Neural progenitor cell (in vitro differentiated cells): Measurements from ENCODE around the gene GMPPA. TPM values are rescaled to one million over a fixed set of nuclear protein-coding genes. Genes with fewer than 3 reads are reported as not detected.

Experiments
- DNase-seq: peaks from one replicate; pipeline ENCODE4 v3.0.0-alpha.2; 2016; ENCODE audit warnings: low spot score
- H2AFZ ChIP-seq: fragments of 200-600 bp; sonication (generic); replicated peaks from 2 replicates; pipeline ENCODE4 v1.6.1; 2016; ENCODE audit warnings: antibody characterized with exemption
- H3F3A ChIP-seq: fragments of 200-600 bp; sonication (generic); 2 replicates; pipeline ENCODE4 v1.6.1; 2016; ENCODE audit warnings: antibody characterized with exemption, low read depth
- H3K27ac ChIP-seq: fragments of 200-600 bp; sonication (generic); 2 replicates; pipeline ENCODE4 v1.5.1; 2016; ENCODE audit warnings: mild to moderate bottlenecking
- H3K27me3 ChIP-seq: fragments of 200-600 bp; sonication (generic); 2 replicates; pipeline ENCODE4 v1.6.1; 2016; ENCODE audit warnings: mild to moderate bottlenecking, moderate library complexity
- H3K36me3 ChIP-seq: fragments of 200-600 bp; sonication (generic); 2 replicates; pipeline ENCODE4 v1.5.1; 2016
- H3K4me1 ChIP-seq: fragments of 200-600 bp; sonication (generic); 2 replicates; pipeline ENCODE4 v1.6.1; 2016; ENCODE audit warnings: mixed run types
- H3K4me2 ChIP-seq: fragments of 200-600 bp; sonication (generic); 2 replicates; pipeline ENCODE4 v1.6.1; 2016
- H3K4me3 ChIP-seq: fragments of 200-600 bp; sonication (generic); 2 replicates; pipeline ENCODE4 v1.5.1; 2016
- H3K79me2 ChIP-seq: fragments of 200-600 bp; sonication (generic); 2 replicates; pipeline ENCODE4 v1.6.1; 2016; ENCODE audit warnings: low read depth
- H3K9ac ChIP-seq: fragments of 200-600 bp; sonication (generic); 2 replicates; pipeline ENCODE4 v1.6.1; 2016
- H3K9me3 ChIP-seq: fragments of 200-600 bp; sonication (generic); 2 replicates; pipeline ENCODE4 v1.5.1; 2016; ENCODE audit warnings: low read depth
- H4K20me1 ChIP-seq: fragments of 200-600 bp; sonication (generic); 2 replicates; pipeline ENCODE4 v1.6.1; 2016; ENCODE audit warnings: low read depth
- H3K27ac Mint-ChIP-seq: 3 replicates; pipeline ENCODE4 v1.8.0; 2021; ENCODE audit warnings: mixed read lengths
- H3K27me3 Mint-ChIP-seq: 2 replicates; pipeline ENCODE4 v1.8.0; 2022; ENCODE audit warnings: low read depth, mild to moderate bottlenecking, inconsistent platforms, moderate library complexity, mixed read lengths; ENCODE audit not compliant: insufficient read depth
- H3K36me3 Mint-ChIP-seq: 3 replicates; pipeline ENCODE4 v1.8.0; 2021; ENCODE audit warnings: mixed read lengths
- H3K4me1 Mint-ChIP-seq: 3 replicates; pipeline ENCODE4 v1.8.0; 2021; ENCODE audit warnings: mixed read lengths
- H3K4me3 Mint-ChIP-seq: 3 replicates; pipeline ENCODE4 v1.8.0; 2021; ENCODE audit warnings: mild to moderate bottlenecking, moderate library complexity, mixed read lengths
- H3K9me3 Mint-ChIP-seq: 3 replicates; pipeline ENCODE4 v1.8.0; 2020; ENCODE audit warnings: mixed read lengths
- EZH2 ChIP-seq: fragments of 200-600 bp; sonication (generic); IDR thresholded peaks from 2 replicates; pipeline ENCODE4 v1.6.1; 2017; ENCODE audit warnings: antibody characterized with exemption, mild to moderate bottlenecking, moderate library complexity
- EZH2phosphoT487 ChIP-seq: fragments of 200-600 bp; sonication (generic); IDR thresholded peaks from 2 replicates; pipeline ENCODE4 v1.6.1; 2017; ENCODE audit warnings: antibody characterized with exemption
- total RNA-seq: library from RNA; depleted of rRNA; stranded (reverse); fragments of >200 nt; gene quantifications from 2 replicates; pipeline ENCODE4 v1.2.3, GENCODE V29; 2015; ENCODE audit warnings: low replicate concordance
- TF ChIP-seq, protein P1 (sequence below): fragments of 200-600 bp; sonication (generic); IDR thresholded peaks from 2 replicates; pipeline ENCODE4 v1.5.1; 2017; ENCODE audit warnings: antibody characterized with exemption, mild to moderate bottlenecking

Gene GMPPA
- total RNA-seq, 1 donor from 2014 or later = 49.3 TPM

DNA sequence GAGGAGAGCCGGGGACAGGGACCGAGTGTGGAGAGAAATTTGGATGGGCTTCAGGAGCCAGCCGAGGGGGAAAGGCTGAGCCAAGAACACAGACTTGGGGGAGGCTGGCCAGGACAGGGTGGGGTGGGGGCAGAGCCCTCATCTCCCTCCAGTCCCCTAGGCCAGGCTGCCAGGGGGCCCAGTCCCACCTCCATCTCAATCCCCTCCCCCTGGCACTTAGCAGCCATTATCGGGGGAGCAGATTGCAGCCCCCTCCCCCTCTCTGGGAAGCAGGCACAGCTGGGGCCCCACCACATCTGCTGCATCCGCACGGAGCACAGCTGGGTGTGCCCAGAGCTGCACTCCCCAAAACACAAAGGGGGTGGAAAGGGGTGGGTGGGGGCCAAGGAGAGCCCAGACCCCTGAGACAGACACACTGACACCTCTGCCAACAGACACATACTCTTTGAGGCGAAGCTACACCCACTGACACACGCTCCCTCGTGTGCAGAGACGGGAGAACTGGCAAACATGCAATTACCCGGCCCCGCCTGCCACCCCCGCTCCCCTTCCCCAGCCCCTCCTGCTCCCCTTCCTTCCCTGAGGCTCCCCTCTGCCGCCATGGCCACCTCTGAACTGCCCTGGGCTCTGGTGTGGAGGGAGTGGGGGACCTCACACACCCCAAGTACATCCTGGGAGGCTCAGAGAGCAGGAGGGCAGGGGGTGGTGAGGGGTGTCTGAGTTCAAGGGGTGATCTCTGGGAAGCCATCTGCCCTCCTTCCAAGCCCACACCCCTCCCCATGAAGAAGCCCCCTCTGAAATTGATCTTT, 10.5 kb downstream of the GMPPA start:
- no peak overlapping the region for H2AFZ ChIP-seq
- peak overlapping the region; percentile 43 for H3K4me3 ChIP-seq
- peak overlapping the region; percentile 91 for H3K27ac Mint-ChIP-seq
- H3K9ac ChIP-seq = no peak overlapping the region
- peaks cover 50% of the 10 kb centered on the region for H3F3A ChIP-seq
- peaks cover 72% of the 10 kb centered on the region for H3K4me1 ChIP-seq
- H3K36me3 Mint-ChIP-seq = no peaks in the 10 kb centered on the region
- H3K4me2 ChIP-seq = peak overlapping the region; percentile 80
- no peak for DNase-seq
- H3K9me3 ChIP-seq = no peaks in the 10 kb centered on the region
- no peak overlapping the region for H3K27ac ChIP-seq
- H3K79me2 ChIP-seq = no peaks in the 10 kb centered on the region
- H3K27me3 Mint-ChIP-seq = peaks cover 22% of the 10 kb centered on the region
- H3K36me3 ChIP-seq = no peaks in the 10 kb centered on the region
- peak overlapping the region; percentile 84 for H3K4me3 Mint-ChIP-seq
- peaks cover 12% of the 10 kb centered on the region for H3K27me3 ChIP-seq
- no peak for TF ChIP-seq EZH2
- peaks cover 63% of the 10 kb centered on the region for H3K4me1 Mint-ChIP-seq
- H3K9me3 Mint-ChIP-seq = no peaks in the 10 kb centered on the region
- no peaks in the 10 kb centered on the region for H4K20me1 ChIP-seq

DNA sequence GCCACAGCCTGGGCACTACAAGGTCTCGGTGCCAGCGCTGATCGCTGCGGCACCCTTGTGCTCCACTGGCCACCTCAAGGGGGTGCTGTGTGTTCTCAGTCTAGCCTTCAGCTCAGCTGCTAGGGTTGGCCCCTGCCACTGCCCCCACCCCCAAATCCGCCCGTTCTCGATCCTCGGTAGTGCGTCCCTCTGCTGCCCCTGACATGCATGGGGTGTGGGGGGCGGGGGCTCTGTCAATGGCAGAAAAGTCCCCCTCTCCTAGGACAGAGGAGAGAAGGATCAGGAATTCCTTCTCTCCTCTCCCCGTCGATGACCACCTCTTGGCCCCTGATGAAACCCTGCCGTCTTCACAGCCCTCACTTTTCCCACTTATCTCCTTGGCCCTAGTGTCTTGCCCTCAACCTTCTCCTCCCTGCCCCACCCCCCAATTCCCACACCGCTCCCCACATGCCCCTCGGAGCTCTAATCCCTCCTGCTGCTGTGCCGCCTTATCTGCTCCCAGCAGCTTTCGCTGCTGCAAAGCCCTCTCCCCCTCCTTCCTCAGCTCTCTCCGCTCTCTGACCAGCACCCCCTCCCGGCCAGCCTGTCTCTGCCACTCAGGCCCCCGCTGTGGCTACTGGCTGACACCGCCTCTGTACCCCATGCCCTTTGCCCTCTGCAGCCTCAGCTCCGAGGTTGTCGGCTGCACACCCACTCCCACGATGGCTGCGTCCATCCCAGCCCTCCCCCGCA, 11.3 kb downstream of the GMPPA start:
- Mint-ChIP-seq H3K9me3 (no peaks in the 10 kb centered on the region), H3K27ac (peak overlapping the region; percentile 91), H3K36me3 (no peaks in the 10 kb centered on the region), H3K4me1 (peaks cover 65% of the 10 kb centered on the region), H3K27me3 (peaks cover 26% of the 10 kb centered on the region), H3K4me3 (peak overlapping the region; percentile 84)
- Histone ChIP-seq H2AFZ (no peak overlapping the region), H3K4me2 (peak overlapping the region; percentile 80), H3K9ac (no peak overlapping the region), H3K27me3 (peaks cover 20% of the 10 kb centered on the region), H3K36me3 (no peaks in the 10 kb centered on the region), H3K27ac (no peak overlapping the region), H3F3A (peaks cover 50% of the 10 kb centered on the region), H3K4me3 (peak overlapping the region; percentile 43), H3K79me2 (no peaks in the 10 kb centered on the region), H3K4me1 (peaks cover 78% of the 10 kb centered on the region), H3K9me3 (no peaks in the 10 kb centered on the region), H4K20me1 (no peaks in the 10 kb centered on the region)
- TF ChIP-seq, protein P1, sequence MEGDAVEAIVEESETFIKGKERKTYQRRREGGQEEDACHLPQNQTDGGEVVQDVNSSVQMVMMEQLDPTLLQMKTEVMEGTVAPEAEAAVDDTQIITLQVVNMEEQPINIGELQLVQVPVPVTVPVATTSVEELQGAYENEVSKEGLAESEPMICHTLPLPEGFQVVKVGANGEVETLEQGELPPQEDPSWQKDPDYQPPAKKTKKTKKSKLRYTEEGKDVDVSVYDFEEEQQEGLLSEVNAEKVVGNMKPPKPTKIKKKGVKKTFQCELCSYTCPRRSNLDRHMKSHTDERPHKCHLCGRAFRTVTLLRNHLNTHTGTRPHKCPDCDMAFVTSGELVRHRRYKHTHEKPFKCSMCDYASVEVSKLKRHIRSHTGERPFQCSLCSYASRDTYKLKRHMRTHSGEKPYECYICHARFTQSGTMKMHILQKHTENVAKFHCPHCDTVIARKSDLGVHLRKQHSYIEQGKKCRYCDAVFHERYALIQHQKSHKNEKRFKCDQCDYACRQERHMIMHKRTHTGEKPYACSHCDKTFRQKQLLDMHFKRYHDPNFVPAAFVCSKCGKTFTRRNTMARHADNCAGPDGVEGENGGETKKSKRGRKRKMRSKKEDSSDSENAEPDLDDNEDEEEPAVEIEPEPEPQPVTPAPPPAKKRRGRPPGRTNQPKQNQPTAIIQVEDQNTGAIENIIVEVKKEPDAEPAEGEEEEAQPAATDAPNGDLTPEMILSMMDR = peak; percentile 70
- no peak for TF ChIP-seq EZH2
- peak; percentile 88 for DNase-seq

DNA sequence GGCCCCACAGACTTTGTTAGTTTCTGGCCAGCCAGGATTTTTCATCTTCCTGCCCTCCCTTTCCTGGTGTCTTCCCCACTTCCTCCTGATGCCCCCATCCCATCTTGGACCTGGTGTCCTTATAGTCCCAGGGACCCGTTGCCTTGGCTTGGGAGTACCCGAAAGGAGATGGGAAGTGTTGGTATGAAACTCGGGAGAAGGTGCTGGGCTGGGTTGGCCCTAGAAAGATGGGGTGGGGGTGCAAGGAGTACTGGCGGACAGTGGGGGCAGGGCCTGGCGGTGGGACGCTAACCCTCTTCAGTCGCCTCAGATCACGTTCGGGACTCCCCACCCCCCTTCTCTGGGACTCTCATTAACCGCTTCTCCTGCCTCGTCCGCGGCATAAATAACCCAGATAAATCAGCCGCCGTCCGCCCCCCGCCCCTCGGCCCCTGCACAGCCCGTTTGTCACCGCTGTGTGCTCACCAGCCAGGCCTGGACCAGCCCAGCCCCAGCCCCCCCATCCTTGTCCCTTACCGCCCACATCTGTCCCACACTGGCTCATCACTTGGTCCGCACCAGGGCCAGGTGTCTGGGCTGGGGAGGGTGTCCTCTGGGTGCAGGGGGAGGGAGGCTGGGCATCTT, 11.9 kb downstream of the GMPPA start:
- peak; percentile 40 for DNase-seq
- H3K4me2 ChIP-seq = peak overlapping the region; percentile 80
- Mint-ChIP-seq H3K36me3 (no peaks in the 10 kb centered on the region), H3K4me3 (peak overlapping the region; percentile 84), H3K27ac (peak overlapping the region; percentile 91), H3K9me3 (no peaks in the 10 kb centered on the region), H3K27me3 (peaks cover 29% of the 10 kb centered on the region), H3K4me1 (peaks cover 67% of the 10 kb centered on the region)
- H3K9ac ChIP-seq = no peak overlapping the region
- H3K27ac ChIP-seq = no peak overlapping the region
- H3K9me3 ChIP-seq = no peaks in the 10 kb centered on the region
- H4K20me1 ChIP-seq = no peaks in the 10 kb centered on the region
- no peak overlapping the region for H2AFZ ChIP-seq
- H3F3A ChIP-seq = peaks cover 50% of the 10 kb centered on the region
- TF ChIP-seq EZH2 (no peak), EZH2phosphoT487 (no peak)
- TF ChIP-seq, protein P1 = no peak
- peak overlapping the region; percentile 43 for H3K4me3 ChIP-seq
- peaks cover 27% of the 10 kb centered on the region for H3K27me3 ChIP-seq
- H3K4me1 ChIP-seq = peaks cover 78% of the 10 kb centered on the region
- H3K36me3 ChIP-seq = no peaks in the 10 kb centered on the region
- no peaks in the 10 kb centered on the region for H3K79me2 ChIP-seq
